GM12878 (cell line): ENCODE results near the gene DNMT3A. TPM values are rescaled to one million over a fixed set of nuclear protein-coding genes. Genes with fewer than 3 reads are reported as not detected.

Experiments used
- ETV6 ChIP-seq, 2 experiments: fragments of 450-650 bp in 1 of 2; IDR thresholded peaks in 1 of 2; conservative IDR thresholded peaks in 1 of 2; 2 replicates each; pipeline ENCODE4 v1.6.1; 2014; ENCODE audit warnings: antibody characterized with exemption in 1 of 2, borderline replicate concordance in 1 of 2, low read depth in 1 of 2, mild to moderate bottlenecking in 1 of 2, moderate library complexity in 1 of 2
- FOXK2 ChIP-seq: fragments of 450-650 bp; IDR thresholded peaks from 2 replicates; pipeline ENCODE4 v1.6.1; 2017; ENCODE audit warnings: mild to moderate bottlenecking, moderate library complexity
- FOXM1 ChIP-seq: IDR thresholded peaks from 2 replicates; pipeline ENCODE4 v1.6.1; 2012; ENCODE audit warnings: low read depth, mild to moderate bottlenecking, inconsistent platforms, low read length, moderate library complexity
- JUND ChIP-seq: IDR thresholded peaks from 2 replicates; pipeline ENCODE4 v1.6.1; 2012; ENCODE audit warnings: low read depth, mild to moderate bottlenecking, low read length, improper control_type of control experiment, moderate library complexity
- RB1 ChIP-seq: fragments of 450-650 bp; formaldehyde crosslinking; IDR thresholded peaks from 2 replicates; pipeline ENCODE4 v1.6.1; 2017; ENCODE audit warnings: mild to moderate bottlenecking, borderline replicate concordance
- RBBP5 ChIP-seq: fragments of 200-600 bp; sonication (generic); conservative IDR thresholded peaks from 2 replicates; pipeline ENCODE4 v1.6.1; 2016
- STAT1 ChIP-seq: fragments of 450-650 bp; conservative IDR thresholded peaks from 2 replicates; pipeline ENCODE4 v1.6.1; 2014; ENCODE audit warnings: antibody characterized with exemption, mild to moderate bottlenecking
- TAF1 ChIP-seq: IDR thresholded peaks from 2 replicates; pipeline ENCODE4 v1.6.1; 2011; ENCODE audit warnings: mild to moderate bottlenecking, low read depth, low read length, borderline replicate concordance
- polyA plus RNA-seq, 11 experiments: library from polyadenylated mRNA; depleted of rRNA in 4 of 11; unstranded in 6 of 11; stranded (reverse) in 5 of 11; fragments of >200 nt; fragmentation: Nextera tagmentation in 4 of 11; fragmentation: Illumina TruSeq in 1 of 11; extraction: Ambion mirVana in 4 of 11; extraction: Trizol in 1 of 11; gene quantifications; 1 replicate in 1 of 11; 2 replicates in 10 of 11; pipeline versions ENCODE4 v1.2.1 to v1.2.3, GENCODE V29; 2011 to 2016; ENCODE audit warnings: inconsistent platforms in 2 of 11, missing spikeins in 2 of 11, low read depth in 1 of 11
- total RNA-seq, 4 experiments: library from RNA; depleted of rRNA in 3 of 4; stranded (reverse); fragments of >200 nt in 3 of 4; fragmentation: Illumina TruSeq in 1 of 4; extraction: Trizol in 1 of 4; gene quantifications; 2 replicates each; pipeline versions ENCODE4 v1.2.1 to v1.2.3, GENCODE V29; 2013 to 2021
- TF ChIP-seq, protein P1 (sequence below): IDR thresholded peaks from 2 replicates; pipeline ENCODE4 v1.6.1; 2012; ENCODE audit warnings: mild to moderate bottlenecking, low read depth, low read length
- TF ChIP-seq, protein P2 (sequence below): fragments of 450-650 bp; IDR thresholded peaks from 2 replicates; pipeline ENCODE4 v1.6.1; 2017; ENCODE audit warnings: antibody characterized with exemption, mild to moderate bottlenecking, moderate library complexity
- TF ChIP-seq, protein P3 (sequence below): fragments of 450-650 bp; IDR thresholded peaks from 2 replicates; pipeline ENCODE4 v1.6.1; 2017; ENCODE audit warnings: mild to moderate bottlenecking, moderate library complexity
- TF ChIP-seq, protein P4 (sequence below): fragments of 450-650 bp; IDR thresholded peaks from 2 replicates; pipeline ENCODE4 v1.6.1; 2017; ENCODE audit warnings: low read depth, mild to moderate bottlenecking, moderate library complexity

Gene DNMT3A
- total and polyA plus RNA-seq, 10 of the 15 experiments (the other 5 are each of a cell fraction or from before 2014, with no cell fraction given): 7.4 to 51.6 (median 17.4) TPM

DNA sequence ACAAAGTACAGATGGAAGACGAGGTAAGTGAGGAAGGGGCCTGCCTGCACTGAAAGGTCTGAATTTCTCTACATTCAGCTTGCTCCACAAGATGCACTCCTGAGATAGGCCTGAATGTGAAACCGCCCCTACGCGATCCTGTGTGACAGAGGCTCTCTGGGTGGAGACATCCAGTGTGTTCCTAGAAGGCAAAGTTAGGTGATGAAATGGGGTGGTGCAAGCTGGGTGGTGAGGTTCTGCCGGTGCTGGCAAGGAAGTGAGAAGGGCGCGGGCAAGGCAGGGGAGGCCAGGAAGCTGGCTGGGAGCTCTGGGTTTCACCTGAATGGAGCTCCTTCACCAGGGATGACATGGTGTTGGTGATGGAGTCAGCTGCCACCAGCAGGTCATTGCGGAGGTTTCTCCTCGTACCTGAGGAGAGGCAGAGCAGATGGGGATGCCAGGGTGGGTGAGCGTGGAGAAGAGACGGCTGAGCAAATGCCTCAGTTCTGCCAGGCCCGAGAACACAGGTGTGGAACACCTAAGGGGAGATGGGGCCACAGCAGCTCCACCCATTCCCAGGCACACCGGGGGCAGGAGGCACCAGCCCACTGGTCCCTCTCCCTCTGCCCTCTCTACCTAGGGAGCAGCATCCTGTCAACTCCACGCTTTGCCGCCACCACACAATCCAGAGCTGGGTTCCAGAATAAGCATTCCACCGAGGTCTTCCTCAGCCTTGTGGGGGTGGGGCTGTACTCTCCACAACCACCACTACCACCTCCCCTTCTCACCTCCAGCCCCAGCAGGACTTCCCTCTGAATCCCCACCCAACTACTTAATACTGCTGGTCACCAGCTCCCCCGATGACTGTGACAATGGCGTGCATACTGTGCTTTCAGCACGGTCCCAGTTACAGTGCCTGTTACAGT is 45.5 kb upstream of the DNMT3A start (continued):
- TF ChIP-seq, protein P1, sequence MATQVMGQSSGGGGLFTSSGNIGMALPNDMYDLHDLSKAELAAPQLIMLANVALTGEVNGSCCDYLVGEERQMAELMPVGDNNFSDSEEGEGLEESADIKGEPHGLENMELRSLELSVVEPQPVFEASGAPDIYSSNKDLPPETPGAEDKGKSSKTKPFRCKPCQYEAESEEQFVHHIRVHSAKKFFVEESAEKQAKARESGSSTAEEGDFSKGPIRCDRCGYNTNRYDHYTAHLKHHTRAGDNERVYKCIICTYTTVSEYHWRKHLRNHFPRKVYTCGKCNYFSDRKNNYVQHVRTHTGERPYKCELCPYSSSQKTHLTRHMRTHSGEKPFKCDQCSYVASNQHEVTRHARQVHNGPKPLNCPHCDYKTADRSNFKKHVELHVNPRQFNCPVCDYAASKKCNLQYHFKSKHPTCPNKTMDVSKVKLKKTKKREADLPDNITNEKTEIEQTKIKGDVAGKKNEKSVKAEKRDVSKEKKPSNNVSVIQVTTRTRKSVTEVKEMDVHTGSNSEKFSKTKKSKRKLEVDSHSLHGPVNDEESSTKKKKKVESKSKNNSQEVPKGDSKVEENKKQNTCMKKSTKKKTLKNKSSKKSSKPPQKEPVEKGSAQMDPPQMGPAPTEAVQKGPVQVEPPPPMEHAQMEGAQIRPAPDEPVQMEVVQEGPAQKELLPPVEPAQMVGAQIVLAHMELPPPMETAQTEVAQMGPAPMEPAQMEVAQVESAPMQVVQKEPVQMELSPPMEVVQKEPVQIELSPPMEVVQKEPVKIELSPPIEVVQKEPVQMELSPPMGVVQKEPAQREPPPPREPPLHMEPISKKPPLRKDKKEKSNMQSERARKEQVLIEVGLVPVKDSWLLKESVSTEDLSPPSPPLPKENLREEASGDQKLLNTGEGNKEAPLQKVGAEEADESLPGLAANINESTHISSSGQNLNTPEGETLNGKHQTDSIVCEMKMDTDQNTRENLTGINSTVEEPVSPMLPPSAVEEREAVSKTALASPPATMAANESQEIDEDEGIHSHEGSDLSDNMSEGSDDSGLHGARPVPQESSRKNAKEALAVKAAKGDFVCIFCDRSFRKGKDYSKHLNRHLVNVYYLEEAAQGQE: no peak
- TF ChIP-seq STAT1: no peak
- no peak for TF ChIP-seq FOXK2
- TF ChIP-seq, protein P2, sequence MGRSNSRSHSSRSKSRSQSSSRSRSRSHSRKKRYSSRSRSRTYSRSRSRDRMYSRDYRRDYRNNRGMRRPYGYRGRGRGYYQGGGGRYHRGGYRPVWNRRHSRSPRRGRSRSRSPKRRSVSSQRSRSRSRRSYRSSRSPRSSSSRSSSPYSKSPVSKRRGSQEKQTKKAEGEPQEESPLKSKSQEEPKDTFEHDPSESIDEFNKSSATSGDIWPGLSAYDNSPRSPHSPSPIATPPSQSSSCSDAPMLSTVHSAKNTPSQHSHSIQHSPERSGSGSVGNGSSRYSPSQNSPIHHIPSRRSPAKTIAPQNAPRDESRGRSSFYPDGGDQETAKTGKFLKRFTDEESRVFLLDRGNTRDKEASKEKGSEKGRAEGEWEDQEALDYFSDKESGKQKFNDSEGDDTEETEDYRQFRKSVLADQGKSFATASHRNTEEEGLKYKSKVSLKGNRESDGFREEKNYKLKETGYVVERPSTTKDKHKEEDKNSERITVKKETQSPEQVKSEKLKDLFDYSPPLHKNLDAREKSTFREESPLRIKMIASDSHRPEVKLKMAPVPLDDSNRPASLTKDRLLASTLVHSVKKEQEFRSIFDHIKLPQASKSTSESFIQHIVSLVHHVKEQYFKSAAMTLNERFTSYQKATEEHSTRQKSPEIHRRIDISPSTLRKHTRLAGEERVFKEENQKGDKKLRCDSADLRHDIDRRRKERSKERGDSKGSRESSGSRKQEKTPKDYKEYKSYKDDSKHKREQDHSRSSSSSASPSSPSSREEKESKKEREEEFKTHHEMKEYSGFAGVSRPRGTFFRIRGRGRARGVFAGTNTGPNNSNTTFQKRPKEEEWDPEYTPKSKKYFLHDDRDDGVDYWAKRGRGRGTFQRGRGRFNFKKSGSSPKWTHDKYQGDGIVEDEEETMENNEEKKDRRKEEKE: no peak
- no peak for TF ChIP-seq TAF1
- no peak for TF ChIP-seq RBBP5
- TF ChIP-seq, protein P3, sequence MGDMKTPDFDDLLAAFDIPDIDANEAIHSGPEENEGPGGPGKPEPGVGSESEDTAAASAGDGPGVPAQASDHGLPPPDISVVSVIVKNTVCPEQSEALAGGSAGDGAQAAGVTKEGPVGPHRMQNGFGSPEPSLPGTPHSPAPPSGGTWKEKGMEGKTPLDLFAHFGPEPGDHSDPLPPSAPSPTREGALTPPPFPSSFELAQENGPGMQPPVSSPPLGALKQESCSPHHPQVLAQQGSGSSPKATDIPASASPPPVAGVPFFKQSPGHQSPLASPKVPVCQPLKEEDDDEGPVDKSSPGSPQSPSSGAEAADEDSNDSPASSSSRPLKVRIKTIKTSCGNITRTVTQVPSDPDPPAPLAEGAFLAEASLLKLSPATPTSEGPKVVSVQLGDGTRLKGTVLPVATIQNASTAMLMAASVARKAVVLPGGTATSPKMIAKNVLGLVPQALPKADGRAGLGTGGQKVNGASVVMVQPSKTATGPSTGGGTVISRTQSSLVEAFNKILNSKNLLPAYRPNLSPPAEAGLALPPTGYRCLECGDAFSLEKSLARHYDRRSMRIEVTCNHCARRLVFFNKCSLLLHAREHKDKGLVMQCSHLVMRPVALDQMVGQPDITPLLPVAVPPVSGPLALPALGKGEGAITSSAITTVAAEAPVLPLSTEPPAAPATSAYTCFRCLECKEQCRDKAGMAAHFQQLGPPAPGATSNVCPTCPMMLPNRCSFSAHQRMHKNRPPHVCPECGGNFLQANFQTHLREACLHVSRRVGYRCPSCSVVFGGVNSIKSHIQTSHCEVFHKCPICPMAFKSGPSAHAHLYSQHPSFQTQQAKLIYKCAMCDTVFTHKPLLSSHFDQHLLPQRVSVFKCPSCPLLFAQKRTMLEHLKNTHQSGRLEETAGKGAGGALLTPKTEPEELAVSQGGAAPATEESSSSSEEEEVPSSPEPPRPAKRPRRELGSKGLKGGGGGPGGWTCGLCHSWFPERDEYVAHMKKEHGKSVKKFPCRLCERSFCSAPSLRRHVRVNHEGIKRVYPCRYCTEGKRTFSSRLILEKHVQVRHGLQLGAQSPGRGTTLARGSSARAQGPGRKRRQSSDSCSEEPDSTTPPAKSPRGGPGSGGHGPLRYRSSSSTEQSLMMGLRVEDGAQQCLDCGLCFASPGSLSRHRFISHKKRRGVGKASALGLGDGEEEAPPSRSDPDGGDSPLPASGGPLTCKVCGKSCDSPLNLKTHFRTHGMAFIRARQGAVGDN: no peak
- no peak for TF ChIP-seq RB1
- TF ChIP-seq ETV6 (conservative IDR thresholded peaks at IDR 0.05 in 1 of 2, IDR thresholded peaks at IDR 0.05 in 1 of 2; ENCODE audit: borderline replicate concordance in 1 of 2, low read depth in 1 of 2): no peak
- TF ChIP-seq, protein P4, sequence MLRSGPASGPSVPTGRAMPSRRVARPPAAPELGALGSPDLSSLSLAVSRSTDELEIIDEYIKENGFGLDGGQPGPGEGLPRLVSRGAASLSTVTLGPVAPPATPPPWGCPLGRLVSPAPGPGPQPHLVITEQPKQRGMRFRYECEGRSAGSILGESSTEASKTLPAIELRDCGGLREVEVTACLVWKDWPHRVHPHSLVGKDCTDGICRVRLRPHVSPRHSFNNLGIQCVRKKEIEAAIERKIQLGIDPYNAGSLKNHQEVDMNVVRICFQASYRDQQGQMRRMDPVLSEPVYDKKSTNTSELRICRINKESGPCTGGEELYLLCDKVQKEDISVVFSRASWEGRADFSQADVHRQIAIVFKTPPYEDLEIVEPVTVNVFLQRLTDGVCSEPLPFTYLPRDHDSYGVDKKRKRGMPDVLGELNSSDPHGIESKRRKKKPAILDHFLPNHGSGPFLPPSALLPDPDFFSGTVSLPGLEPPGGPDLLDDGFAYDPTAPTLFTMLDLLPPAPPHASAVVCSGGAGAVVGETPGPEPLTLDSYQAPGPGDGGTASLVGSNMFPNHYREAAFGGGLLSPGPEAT: no peak
- no peak for TF ChIP-seq FOXM1
- no peak for TF ChIP-seq JUND
